K562 (cell line): Measurements from ENCODE around the gene ADAT3. TPM values are rescaled to one million over a fixed set of nuclear protein-coding genes. Genes with fewer than 3 reads are reported as not detected.

ENCODE experiments used
- CREB1 ChIP-seq, 2 experiments: sonication (generic) in 1 of 2; formaldehyde crosslinking in 1 of 2; IDR thresholded peaks; 2 replicates each; pipeline versions ENCODE4 v1.6.1 to v1.8.0; 2012 to 2022; ENCODE audit warnings: inconsistent platforms in 1 of 2, mild to moderate bottlenecking in 1 of 2, missing genetic modification reagents in 1 of 2, moderate library complexity in 1 of 2
- ID3 ChIP-seq, 2 experiments: fragments of 250-450 bp in 1 of 2; fragments of 450-650 bp in 1 of 2; sonication (Bioruptor Pico) in 1 of 2; IDR thresholded peaks; 2 replicates each; pipeline versions ENCODE4 v1.6.1 to v1.8.0; 2016 to 2021; ENCODE audit warnings: mild to moderate bottlenecking in 2 of 2, moderate library complexity in 2 of 2, missing compliant biosample characterization in 1 of 2, missing genetic modification characterization in 1 of 2
- KHSRP ChIP-seq: fragments of 450-650 bp; IDR thresholded peaks from 2 replicates; pipeline ENCODE4 v1.6.1; 2017
- MEF2D ChIP-seq: conservative IDR thresholded peaks from 2 replicates; pipeline ENCODE4 v1.6.1; 2016; ENCODE audit warnings: low read depth, missing genetic modification characterization, missing compliant biosample characterization
- NFE2 ChIP-seq: IDR thresholded peaks from 2 replicates; pipeline ENCODE4 v1.6.1; 2014; ENCODE audit warnings: antibody characterized with exemption, low read depth
- SNRNP70 ChIP-seq: fragments of 200-400 bp; formaldehyde crosslinking; optimal IDR thresholded peaks from 2 replicates; pipeline ENCODE3; 2017; ENCODE audit warnings: low read depth, low read length
- SRSF3 ChIP-seq: fragments of 200-400 bp; formaldehyde crosslinking; IDR thresholded peaks from 2 replicates; pipeline ENCODE4 v1.6.1; 2016; ENCODE audit warnings: mild to moderate bottlenecking, low read length, moderate library complexity; ENCODE audit not compliant: insufficient read depth
- TEAD4 ChIP-seq, 2 experiments: sonication (generic) in 1 of 2; formaldehyde crosslinking in 1 of 2; IDR thresholded peaks; 2 replicates each; pipeline versions ENCODE4 v1.6.1 to v1.8.0; 2012 to 2022; ENCODE audit warnings: borderline replicate concordance in 1 of 2, inconsistent platforms in 1 of 2, low read length in 1 of 2, mild to moderate bottlenecking in 1 of 2, missing genetic modification reagents in 1 of 2
- TSC22D4 ChIP-seq: fragments of 450-650 bp; IDR thresholded peaks from 2 replicates; pipeline ENCODE4 v1.6.1; 2016; ENCODE audit warnings: missing genetic modification characterization, missing biosample characterization, control low read depth
- polyA plus RNA-seq, 8 experiments: library from polyadenylated mRNA; depleted of rRNA in 4 of 8; stranded (reverse) in 5 of 8; unstranded in 3 of 8; fragments of >200 nt; fragmentation: Nextera tagmentation in 2 of 8; fragmentation: Illumina TruSeq in 1 of 8; extraction: Ambion mirVana in 2 of 8; extraction: Trizol in 1 of 8; gene quantifications; 2 replicates each; pipeline versions ENCODE4 v1.2.1 to v1.2.3, GENCODE V29; 2011 to 2014; ENCODE audit warnings: inconsistent platforms in 1 of 8, missing spikeins in 1 of 8
- total RNA-seq, 7 experiments: library from RNA; depleted of rRNA in 6 of 7; stranded (reverse); fragments of >200 nt in 6 of 7; fragmentation: Illumina TruSeq in 2 of 7; extraction: Trizol in 2 of 7; gene quantifications; 2 replicates each; pipeline versions ENCODE4 v1.2.1 to v1.2.3, GENCODE V29; 2011 to 2021; ENCODE audit warnings: low replicate concordance in 1 of 7
- TF ChIP-seq, protein P1 (sequence below), 2 experiments: fragments of 450-650 bp in 1 of 2; sonication (generic) in 1 of 2; formaldehyde crosslinking in 1 of 2; IDR thresholded peaks in 1 of 2; conservative IDR thresholded peaks in 1 of 2; 2 replicates each; pipeline versions ENCODE4 v1.6.1 to v1.8.1; 2016 to 2023; ENCODE audit warnings: mild to moderate bottlenecking in 2 of 2, moderate library complexity in 2 of 2, inconsistent platforms in 1 of 2, missing genetic modification reagents in 1 of 2
- TF ChIP-seq, protein P2 (sequence below): fragments of 250-450 bp; sonication (Bioruptor Pico); IDR thresholded peaks from 2 replicates; pipeline ENCODE4 v1.9.0; 2021; ENCODE audit warnings: mild to moderate bottlenecking
- TF ChIP-seq, protein P3 (sequence below): fragments of 450-650 bp; conservative IDR thresholded peaks from 2 replicates; pipeline ENCODE4 v1.6.1; 2016; ENCODE audit warnings: missing genetic modification characterization, low read depth, mild to moderate bottlenecking, control low read depth, missing compliant biosample characterization
- TF ChIP-seq, protein P4 (sequence below): IDR thresholded peaks from 2 replicates; pipeline ENCODE4 v1.6.1; 2012; ENCODE audit warnings: low read depth, low read length, improper control_type of control experiment, borderline replicate concordance
- TF ChIP-seq, protein P5 (sequence below): fragments of 450-650 bp; IDR thresholded peaks from 2 replicates; pipeline ENCODE4 v1.6.1; 2016; ENCODE audit warnings: missing biosample characterization, missing genetic modification characterization
- TF ChIP-seq, protein P6 (sequence below): sonication (generic); formaldehyde crosslinking; IDR thresholded peaks from 2 replicates; pipeline ENCODE4 v1.8.0; 2022; ENCODE audit warnings: missing genetic modification reagents, mild to moderate bottlenecking, borderline replicate concordance

The ADAT3 gene
- total and polyA plus RNA-seq, 9 of the 15 experiments (the other 6 are each of a cell fraction or from before 2014, with no cell fraction given) = 0.67 to 15.6 (median 7.8) TPM; not detected in 4

- TF ChIP-seq, protein P1, sequence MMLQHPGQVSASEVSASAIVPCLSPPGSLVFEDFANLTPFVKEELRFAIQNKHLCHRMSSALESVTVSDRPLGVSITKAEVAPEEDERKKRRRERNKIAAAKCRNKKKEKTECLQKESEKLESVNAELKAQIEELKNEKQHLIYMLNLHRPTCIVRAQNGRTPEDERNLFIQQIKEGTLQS (IDR thresholded peaks at IDR 0.05) = no peak
- TF ChIP-seq, protein P1 (CRISPR knock-in tag; conservative IDR thresholded peaks at IDR 0.05) = no peak
- TF ChIP-seq, protein P2, sequence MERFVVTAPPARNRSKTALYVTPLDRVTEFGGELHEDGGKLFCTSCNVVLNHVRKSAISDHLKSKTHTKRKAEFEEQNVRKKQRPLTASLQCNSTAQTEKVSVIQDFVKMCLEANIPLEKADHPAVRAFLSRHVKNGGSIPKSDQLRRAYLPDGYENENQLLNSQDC (CRISPR knock-in tag) = no peak
- no peak for TF ChIP-seq MEF2D (tag)
- no peak for TF ChIP-seq TSC22D4 (tag)
- TF ChIP-seq SRSF3 = no peak
- TF ChIP-seq, protein P3, sequence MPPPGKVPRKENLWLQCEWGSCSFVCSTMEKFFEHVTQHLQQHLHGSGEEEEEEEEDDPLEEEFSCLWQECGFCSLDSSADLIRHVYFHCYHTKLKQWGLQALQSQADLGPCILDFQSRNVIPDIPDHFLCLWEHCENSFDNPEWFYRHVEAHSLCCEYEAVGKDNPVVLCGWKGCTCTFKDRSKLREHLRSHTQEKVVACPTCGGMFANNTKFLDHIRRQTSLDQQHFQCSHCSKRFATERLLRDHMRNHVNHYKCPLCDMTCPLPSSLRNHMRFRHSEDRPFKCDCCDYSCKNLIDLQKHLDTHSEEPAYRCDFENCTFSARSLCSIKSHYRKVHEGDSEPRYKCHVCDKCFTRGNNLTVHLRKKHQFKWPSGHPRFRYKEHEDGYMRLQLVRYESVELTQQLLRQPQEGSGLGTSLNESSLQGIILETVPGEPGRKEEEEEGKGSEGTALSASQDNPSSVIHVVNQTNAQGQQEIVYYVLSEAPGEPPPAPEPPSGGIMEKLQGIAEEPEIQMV = no peak
- no peak for TF ChIP-seq CREB1 (IDR thresholded peaks at IDR 0.05)
- peak; percentile 18; the same call in 1 of the 2 replicates for TF ChIP-seq CREB1 (CRISPR knock-in tag; IDR thresholded peaks at IDR 0.05)
- TF ChIP-seq, protein P4, sequence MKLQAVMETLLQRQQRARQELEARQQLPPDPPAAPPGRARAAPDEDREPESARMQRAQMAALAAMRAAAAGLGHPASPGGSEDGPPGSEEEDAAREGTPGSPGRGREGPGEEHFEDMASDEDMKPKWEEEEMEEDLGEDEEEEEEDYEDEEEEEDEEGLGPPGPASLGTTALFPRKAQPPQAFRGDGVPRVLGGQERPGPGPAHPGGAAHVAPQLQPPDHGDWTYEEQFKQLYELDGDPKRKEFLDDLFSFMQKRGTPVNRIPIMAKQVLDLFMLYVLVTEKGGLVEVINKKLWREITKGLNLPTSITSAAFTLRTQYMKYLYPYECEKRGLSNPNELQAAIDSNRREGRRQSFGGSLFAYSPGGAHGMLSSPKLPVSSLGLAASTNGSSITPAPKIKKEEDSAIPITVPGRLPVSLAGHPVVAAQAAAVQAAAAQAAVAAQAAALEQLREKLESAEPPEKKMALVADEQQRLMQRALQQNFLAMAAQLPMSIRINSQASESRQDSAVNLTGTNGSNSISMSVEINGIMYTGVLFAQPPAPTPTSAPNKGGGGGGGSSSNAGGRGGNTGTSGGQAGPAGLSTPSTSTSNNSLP = no peak
- TF ChIP-seq, protein P5, sequence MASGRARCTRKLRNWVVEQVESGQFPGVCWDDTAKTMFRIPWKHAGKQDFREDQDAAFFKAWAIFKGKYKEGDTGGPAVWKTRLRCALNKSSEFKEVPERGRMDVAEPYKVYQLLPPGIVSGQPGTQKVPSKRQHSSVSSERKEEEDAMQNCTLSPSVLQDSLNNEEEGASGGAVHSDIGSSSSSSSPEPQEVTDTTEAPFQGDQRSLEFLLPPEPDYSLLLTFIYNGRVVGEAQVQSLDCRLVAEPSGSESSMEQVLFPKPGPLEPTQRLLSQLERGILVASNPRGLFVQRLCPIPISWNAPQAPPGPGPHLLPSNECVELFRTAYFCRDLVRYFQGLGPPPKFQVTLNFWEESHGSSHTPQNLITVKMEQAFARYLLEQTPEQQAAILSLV (tag) = no peak
- TF ChIP-seq TEAD4 (IDR thresholded peaks at IDR 0.05; ENCODE audit: low read length) = no peak
- no peak for TF ChIP-seq TEAD4 (CRISPR knock-in tag; IDR thresholded peaks at IDR 0.05; ENCODE audit: borderline replicate concordance)
- no peak for TF ChIP-seq ID3 (CRISPR knock-in tag; IDR thresholded peaks at IDR 0.05)
- no peak for TF ChIP-seq ID3 (tag; IDR thresholded peaks at IDR 0.05)
- TF ChIP-seq, protein P6, sequence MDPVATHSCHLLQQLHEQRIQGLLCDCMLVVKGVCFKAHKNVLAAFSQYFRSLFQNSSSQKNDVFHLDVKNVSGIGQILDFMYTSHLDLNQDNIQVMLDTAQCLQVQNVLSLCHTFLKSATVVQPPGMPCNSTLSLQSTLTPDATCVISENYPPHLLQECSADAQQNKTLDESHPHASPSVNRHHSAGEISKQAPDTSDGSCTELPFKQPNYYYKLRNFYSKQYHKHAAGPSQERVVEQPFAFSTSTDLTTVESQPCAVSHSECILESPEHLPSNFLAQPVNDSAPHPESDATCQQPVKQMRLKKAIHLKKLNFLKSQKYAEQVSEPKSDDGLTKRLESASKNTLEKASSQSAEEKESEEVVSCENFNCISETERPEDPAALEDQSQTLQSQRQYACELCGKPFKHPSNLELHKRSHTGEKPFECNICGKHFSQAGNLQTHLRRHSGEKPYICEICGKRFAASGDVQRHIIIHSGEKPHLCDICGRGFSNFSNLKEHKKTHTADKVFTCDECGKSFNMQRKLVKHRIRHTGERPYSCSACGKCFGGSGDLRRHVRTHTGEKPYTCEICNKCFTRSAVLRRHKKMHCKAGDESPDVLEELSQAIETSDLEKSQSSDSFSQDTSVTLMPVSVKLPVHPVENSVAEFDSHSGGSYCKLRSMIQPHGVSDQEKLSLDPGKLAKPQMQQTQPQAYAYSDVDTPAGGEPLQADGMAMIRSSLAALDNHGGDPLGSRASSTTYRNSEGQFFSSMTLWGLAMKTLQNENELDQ (CRISPR knock-in tag) = 0 out of 2 replicates have a peak, but pooled peaks have one; percentile 23
- TF ChIP-seq KHSRP = no peak
- no peak for TF ChIP-seq NFE2
- TF ChIP-seq SNRNP70 = no peak
Measured at GRCh38 chr19:1864480-1865171, 40.6 kb upstream of the ADAT3 start (continued).
